Measurements from ENCODE around the gene FBXO44. TPM values are rescaled to one million over a fixed set of nuclear protein-coding genes. Genes with fewer than 3 reads are reported as not detected.
A peak's percentile ranks its signal among the peaks of the same experiment; 100 is the strongest.

The FBXO44 gene
- total and polyA plus RNA-seq, 12 donors, result 6.3 to 121 (median 38.1) TPM

DNA sequence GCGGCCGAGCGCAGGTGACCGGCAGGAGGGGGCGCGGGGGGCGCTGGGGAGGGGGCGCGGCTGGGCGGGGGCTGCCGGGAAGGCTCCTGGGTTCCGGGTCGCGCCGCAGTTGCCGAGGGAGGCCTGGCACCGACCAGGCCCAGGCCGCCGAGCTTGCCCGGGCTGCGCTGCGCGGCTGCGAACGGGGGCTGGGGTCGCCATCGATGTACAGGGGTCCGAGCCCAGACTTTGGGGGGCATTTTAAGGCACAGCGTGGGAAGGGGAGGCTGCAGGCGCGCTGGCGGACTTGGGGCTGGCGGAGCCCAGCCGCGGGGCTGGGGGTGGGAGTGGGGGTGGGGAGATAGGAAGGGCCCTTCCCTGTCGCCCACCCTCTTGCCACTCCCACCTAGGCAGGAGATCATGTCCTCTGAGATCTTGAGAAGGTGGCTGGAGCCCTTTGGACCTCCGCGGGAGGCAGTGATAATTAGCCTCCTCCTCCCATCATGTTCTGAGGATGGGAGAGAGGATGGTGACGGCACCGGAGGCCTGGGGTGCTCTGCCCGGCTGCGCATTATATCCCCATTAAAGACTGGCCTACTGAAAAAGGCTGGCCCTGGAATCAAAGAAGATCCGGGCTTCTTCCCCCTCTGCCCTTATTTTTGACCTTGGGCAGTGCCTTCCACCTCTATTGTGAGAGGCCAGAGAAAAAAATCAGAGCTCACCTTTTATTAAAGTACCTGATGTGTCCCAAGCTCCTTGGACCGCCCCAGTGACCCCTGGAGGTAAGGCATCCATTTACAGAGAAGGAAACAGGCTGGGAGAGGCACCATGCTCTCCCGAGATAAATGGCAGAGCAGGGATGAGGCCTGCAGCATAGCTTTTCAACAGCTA is 497 bp downstream of the FBXO44 start:
- peaks cover 17 to 19% of the 10 kb centered on the region in 2 donors for H3K4me1 ChIP-seq (replicated peaks in 1 of 2)
- no peaks in the 10 kb centered on the region for H3K27me3 ChIP-seq
- no peak for TF ChIP-seq POLR2A (IDR thresholded peaks at IDR 0.05)
- TF ChIP-seq, protein P1, sequence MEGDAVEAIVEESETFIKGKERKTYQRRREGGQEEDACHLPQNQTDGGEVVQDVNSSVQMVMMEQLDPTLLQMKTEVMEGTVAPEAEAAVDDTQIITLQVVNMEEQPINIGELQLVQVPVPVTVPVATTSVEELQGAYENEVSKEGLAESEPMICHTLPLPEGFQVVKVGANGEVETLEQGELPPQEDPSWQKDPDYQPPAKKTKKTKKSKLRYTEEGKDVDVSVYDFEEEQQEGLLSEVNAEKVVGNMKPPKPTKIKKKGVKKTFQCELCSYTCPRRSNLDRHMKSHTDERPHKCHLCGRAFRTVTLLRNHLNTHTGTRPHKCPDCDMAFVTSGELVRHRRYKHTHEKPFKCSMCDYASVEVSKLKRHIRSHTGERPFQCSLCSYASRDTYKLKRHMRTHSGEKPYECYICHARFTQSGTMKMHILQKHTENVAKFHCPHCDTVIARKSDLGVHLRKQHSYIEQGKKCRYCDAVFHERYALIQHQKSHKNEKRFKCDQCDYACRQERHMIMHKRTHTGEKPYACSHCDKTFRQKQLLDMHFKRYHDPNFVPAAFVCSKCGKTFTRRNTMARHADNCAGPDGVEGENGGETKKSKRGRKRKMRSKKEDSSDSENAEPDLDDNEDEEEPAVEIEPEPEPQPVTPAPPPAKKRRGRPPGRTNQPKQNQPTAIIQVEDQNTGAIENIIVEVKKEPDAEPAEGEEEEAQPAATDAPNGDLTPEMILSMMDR (IDR thresholded peaks at IDR 0.05), result no peak
- DNase-seq, result no peak
- H3K27ac ChIP-seq, result peak overlapping the region in 2 of 5 donors; percentile 30 to 83
- WGBS, 4 donors, result 6 to 35% (median 20%) methylated on average over 9 to 45 of the region's 45 CpGs
- intact Hi-C loops (cut with DNase I), result loop anchor here in 1 of 2 donors (5.0 kb wide), 1 partner anchor 67 kb away; no protein-coding TSS in a partner anchor
- peaks cover 0 to 22% of the 10 kb centered on the region in 2 donors for H3K36me3 ChIP-seq (replicated peaks in 1 of 2)
- H3K9me3 ChIP-seq (replicated peaks in 1 of 3), result no peaks in the 10 kb centered on the region
- H3K4me3 ChIP-seq, result peak overlapping the region in 3 of 4 donors; percentile 40 to 73 (median 73)

DNA sequence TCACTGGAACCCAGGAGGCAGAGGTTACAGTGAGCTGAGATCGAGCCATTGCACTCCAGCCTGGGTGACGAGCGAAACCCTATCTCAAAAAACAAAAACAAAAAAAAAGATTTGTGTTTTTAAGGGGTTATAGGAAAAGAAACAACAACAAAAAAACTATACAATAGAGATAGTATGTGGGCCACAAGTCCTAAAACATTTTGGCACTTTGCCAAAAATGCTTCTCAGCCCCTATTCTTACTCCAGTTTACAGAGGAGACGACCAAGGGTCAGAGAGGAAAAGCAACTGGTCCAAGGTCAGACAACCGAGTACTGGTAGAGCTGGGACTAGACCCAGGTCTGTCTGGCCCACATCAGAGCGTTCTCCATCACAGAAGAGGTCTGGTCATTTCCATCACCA is 3.0 kb downstream of the FBXO44 start:
- intact Hi-C loops (cut with DNase I), result no loop called here
- no peak overlapping the region for H3K27ac ChIP-seq
- H3K4me1 ChIP-seq (replicated peaks in 1 of 2), result peaks cover 13 to 17% of the 10 kb centered on the region in 2 donors
- WGBS, 4 donors, result 68 to 74% (median 72%) methylated on average over 6 of the region's 6 CpGs
- no peaks in the 10 kb centered on the region for H3K27me3 ChIP-seq
- DNase-seq, result no peak
- H3K4me3 ChIP-seq, result no peak overlapping the region
- H3K9me3 ChIP-seq (replicated peaks in 1 of 3), result no peaks in the 10 kb centered on the region
- H3K36me3 ChIP-seq (replicated peaks in 1 of 2), result peaks cover 0 to 32% of the 10 kb centered on the region in 2 donors
- TF ChIP-seq, protein P1 (IDR thresholded peaks at IDR 0.05), result no peak
- TF ChIP-seq POLR2A (IDR thresholded peaks at IDR 0.05), result no peak

DNA sequence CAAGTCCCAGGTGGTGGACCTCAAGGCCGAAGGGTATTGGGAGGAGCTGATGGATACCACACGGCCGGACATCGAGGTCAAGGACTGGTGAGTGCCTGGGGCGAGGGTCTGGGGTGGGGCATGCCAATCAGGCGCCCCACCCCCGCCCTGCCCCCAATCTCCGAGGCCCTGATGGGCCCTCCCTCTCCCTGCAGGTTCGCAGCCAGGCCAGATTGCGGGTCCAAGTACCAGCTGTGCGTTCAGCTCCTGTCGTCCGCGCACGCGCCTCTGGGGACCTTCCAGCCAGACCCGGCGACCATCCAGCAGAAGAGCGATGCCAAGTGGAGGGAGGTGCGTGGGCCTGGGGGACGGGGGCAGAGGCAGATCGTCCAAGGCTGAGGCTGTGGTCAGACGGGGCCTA is 3.9 kb downstream of the FBXO44 start:
- Histone ChIP-seq H3K27ac (no peak overlapping the region), H3K9me3 (replicated peaks in 1 of 3) (no peaks in the 10 kb centered on the region), H3K4me3 (no peak overlapping the region), H3K27me3 (no peaks in the 10 kb centered on the region), H3K36me3 (replicated peaks in 1 of 2) (peaks cover 0 to 32% of the 10 kb centered on the region in 2 donors), H3K4me1 (replicated peaks in 1 of 2) (peaks cover 13 to 17% of the 10 kb centered on the region in 2 donors)
- TF ChIP-seq POLR2A (IDR thresholded peaks at IDR 0.05), result no peak
- TF ChIP-seq, protein P1 (IDR thresholded peaks at IDR 0.05), result no peak
- DNase-seq, result no peak
- WGBS, 4 donors, result 77 to 83% (median 81%) methylated on average over 7 to 23 of the region's 23 CpGs
- intact Hi-C loops (cut with DNase I), result no loop called here

DNA sequence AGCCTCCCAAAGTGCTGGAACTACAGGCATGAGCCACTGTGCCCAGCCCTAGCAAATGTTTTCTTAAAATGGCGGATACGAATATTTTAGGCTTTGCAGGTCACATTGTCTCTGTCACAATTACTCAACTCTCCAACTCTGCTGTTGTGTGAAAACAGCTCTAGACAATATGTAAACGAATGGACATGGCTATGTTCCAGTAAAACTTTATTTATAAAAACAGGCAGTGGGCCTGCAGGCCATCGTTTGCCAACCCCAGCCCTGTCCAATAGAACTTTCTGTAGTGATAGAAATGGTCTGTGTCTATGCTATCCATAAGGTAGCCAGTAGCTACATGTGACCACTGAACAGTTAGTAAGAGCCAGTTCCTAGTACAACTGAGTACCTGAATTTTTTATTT is 5.1 kb downstream of the FBXO44 start:
- TF ChIP-seq, protein P1 (IDR thresholded peaks at IDR 0.05), result no peak
- TF ChIP-seq POLR2A (IDR thresholded peaks at IDR 0.05), result no peak
- Histone ChIP-seq H3K9me3 (replicated peaks in 1 of 3) (no peaks in the 10 kb centered on the region), H3K27ac (no peak overlapping the region), H3K4me1 (replicated peaks in 1 of 2) (peaks cover 9 to 10% of the 10 kb centered on the region in 2 donors), H3K36me3 (replicated peaks in 1 of 2) (peaks cover 0 to 32% of the 10 kb centered on the region in 2 donors), H3K27me3 (no peaks in the 10 kb centered on the region), H3K4me3 (no peak overlapping the region)
- no peak for DNase-seq
- WGBS, 4 donors, result 87 to 96% (median 91%) methylated on average over 4 of the region's 4 CpGs
- intact Hi-C loops (cut with DNase I), result loop anchor here in 1 of 2 donors (5.0 kb wide), 1 partner anchor 58 kb away; no protein-coding TSS in a partner anchor

Data from adrenal gland (tissue), 12 donors.